Measurements from ENCODE around the gene LRRC7.

LRRC7 gene

GRCh38 chr1:69754521-69754920 is 186.8 kb downstream of the LRRC7 start:
- DNase-seq (ENCODE audit: low read depth) = no peak
- no peak for TF ChIP-seq CTCF (conservative IDR thresholded peaks at IDR 0.05; ENCODE audit: low read length)
- no peak overlapping the region for H3K4me3 ChIP-seq (ENCODE audit: low read length)

- DNase-seq (ENCODE audit: low read depth) = no peak
- TF ChIP-seq CTCF (conservative IDR thresholded peaks at IDR 0.05; ENCODE audit: low read length) = no peak
- no peak overlapping the region for H3K4me3 ChIP-seq (ENCODE audit: low read length)
Measured at GRCh38 chr1:69755647-69756046, 187.9 kb downstream of the LRRC7 start.

DNA sequence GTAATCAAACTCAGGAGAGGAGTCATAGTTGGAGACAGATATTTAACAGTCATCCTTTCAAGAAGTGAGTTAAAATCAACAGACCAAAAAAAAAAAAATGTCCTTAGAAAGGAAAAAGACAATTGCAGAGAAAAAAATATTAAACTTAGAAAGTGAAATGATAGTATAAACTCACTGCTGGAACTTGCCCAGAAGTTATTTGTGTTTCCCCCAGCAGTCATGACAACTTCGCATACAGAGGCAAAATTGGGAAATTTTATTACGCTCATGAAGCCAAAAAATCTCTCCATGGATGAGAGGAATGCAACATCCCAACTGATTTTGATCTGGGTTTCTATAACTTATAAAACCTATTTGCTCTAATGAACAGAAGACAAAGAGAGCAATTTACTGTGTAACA is 198.2 kb downstream of the LRRC7 start:
- no peak for TF ChIP-seq CTCF (conservative IDR thresholded peaks at IDR 0.05; ENCODE audit: low read length)
- no peak overlapping the region for H3K4me3 ChIP-seq (ENCODE audit: low read length)
- DNase-seq (ENCODE audit: low read depth) = peak; percentile 3

- no peak for DNase-seq (ENCODE audit: low read depth)
- TF ChIP-seq CTCF (conservative IDR thresholded peaks at IDR 0.05; ENCODE audit: low read length) = no peak
- H3K4me3 ChIP-seq (ENCODE audit: low read length) = no peak overlapping the region
Measured at GRCh38 chr1:69766431-69767180, 198.9 kb downstream of the LRRC7 start.

GRCh38 chr1:69776555-69776954 is 208.8 kb downstream of the LRRC7 start:
- no peak for DNase-seq (ENCODE audit: low read depth)
- no peak overlapping the region for H3K4me3 ChIP-seq (ENCODE audit: low read length)
- TF ChIP-seq CTCF (conservative IDR thresholded peaks at IDR 0.05; ENCODE audit: low read length) = no peak

GRCh38 chr1:69777423-69777822 is 209.7 kb downstream of the LRRC7 start:
- no peak for TF ChIP-seq CTCF (conservative IDR thresholded peaks at IDR 0.05; ENCODE audit: low read length)
- DNase-seq (ENCODE audit: low read depth) = no peak
- no peak overlapping the region for H3K4me3 ChIP-seq (ENCODE audit: low read length)

GRCh38 chr1:69777971-69778370 is 210.2 kb downstream of the LRRC7 start:
- H3K4me3 ChIP-seq (ENCODE audit: low read length) = no peak overlapping the region
- no peak for DNase-seq (ENCODE audit: low read depth)
- TF ChIP-seq CTCF (conservative IDR thresholded peaks at IDR 0.05; ENCODE audit: low read length) = no peak
